HCT116 (cell line): ENCODE data around the gene DNAJC7. TPM values are rescaled to one million over a fixed set of nuclear protein-coding genes. Genes with fewer than 3 reads are reported as not detected.

Experiments used
- ATAC-seq: fragments of 200-7000 bp; cut with Tn5 transposase; 2 replicates; pipeline ENCODE4 v1.9.1; 2020; ENCODE audit warnings: mild to moderate bottlenecking, moderate library complexity
- BruUV-seq: library from RNA; stranded (reverse); fragments of 400-500 nt; replicated peaks from 2 replicates; lab custom pipeline; 2021; lab: Mats Ljungman, UMichigan
- CTCF ChIA-PET: fragments of 300-600 bp; sonication (Branson Sonifier 250); formaldehyde crosslinking; loops from one replicate; lab custom pipeline; 2021; ENCODE audit warnings: antibody characterized with exemption; lab: Charles Lee
- POLR2A ChIA-PET: fragments of 300-600, 350-600 bp; sonication (Branson Sonifier 250); formaldehyde crosslinking; loops from one replicate; lab custom pipeline; 2021; ENCODE audit warnings: antibody characterized with exemption; lab: Charles Lee
- RAD21 ChIA-PET, 2 experiments: fragments of 300-600 bp; sonication (Branson Sonifier 250); formaldehyde crosslinking; loops; one replicate each; lab custom pipeline; 2023; ENCODE audit warnings: low total read pairs in 2 of 2; ENCODE audit not compliant: uncharacterized antibody in 2 of 2, unreplicated experiment in 2 of 2, low non-redundant PET in 1 of 2; lab: Charles Lee
- DNase-seq: peaks from one replicate; pipeline ENCODE4 v3.0.0-alpha.2; 2010; ENCODE audit warnings: low read depth, low spot score
- H2AFZ ChIP-seq: fragments of 200-600 bp; shearing (Covaris generic), sonication (generic); 2 replicates; pipeline ENCODE4 v1.6.1; 2017; ENCODE audit warnings: low read depth, mixed run types, mixed read lengths, antibody characterized with exemption, low read length; ENCODE audit not compliant: poor library complexity, severe bottlenecking
- H3K27ac ChIP-seq: 2 replicates; pipeline ENCODE4 v1.5.1; 2012; ENCODE audit warnings: low read depth, low read length
- H3K27me3 ChIP-seq: fragments of 200-600 bp; sonication (generic); 2 replicates; pipeline ENCODE4 v1.6.1; 2016; ENCODE audit warnings: mixed run types, low read length, mixed read lengths; ENCODE audit not compliant: insufficient read depth
- H3K36me3 ChIP-seq, 2 experiments: fragments of 200-500 bp in 1 of 2; fragments of 200-600 bp in 1 of 2; sonication (Bioruptor generic) in 1 of 2; sonication (generic) in 1 of 2; 2 replicates each; pipeline versions ENCODE4 v1.5.1 to v1.6.1; 2014 to 2016; ENCODE audit warnings: low read length in 2 of 2, inconsistent platforms in 1 of 2, mixed read lengths in 1 of 2, mixed run types in 1 of 2; ENCODE audit not compliant: insufficient read depth in 2 of 2, control insufficient read depth in 1 of 2
- H3K4me1 ChIP-seq, 2 experiments: fragments of 200-600 bp in 1 of 2; sonication (generic) in 1 of 2; 2 replicates each; pipeline versions ENCODE4 v1.5.1 to v1.6.1; 2012 to 2017; ENCODE audit warnings: low read length in 2 of 2, inconsistent platforms in 1 of 2, mild to moderate bottlenecking in 1 of 2, mixed read lengths in 1 of 2, mixed run types in 1 of 2, moderate library complexity in 1 of 2; ENCODE audit not compliant: insufficient read depth in 2 of 2, control insufficient read depth in 1 of 2
- H3K4me2 ChIP-seq: fragments of 200-600 bp; sonication (generic); 2 replicates; pipeline ENCODE4 v1.6.1; 2017; ENCODE audit warnings: mixed run types, low read length, mixed read lengths
- H3K4me3 ChIP-seq, 2 experiments: fragments of 200-600 bp in 1 of 2; sonication (generic) in 1 of 2; replicated peaks in 1 of 2; 2 replicates each; pipeline ENCODE4 v1.5.1; 2011 to 2016; ENCODE audit warnings: low read length in 2 of 2, control low read depth in 1 of 2, low read depth in 1 of 2, mild to moderate bottlenecking in 1 of 2, mixed read lengths in 1 of 2, mixed run types in 1 of 2
- H3K79me2 ChIP-seq: fragments of 200-600 bp; sonication (generic); 2 replicates; pipeline ENCODE4 v1.6.1; 2017; ENCODE audit warnings: mild to moderate bottlenecking, mixed run types, low read length, moderate library complexity, mixed read lengths; ENCODE audit not compliant: insufficient read depth
- H3K9ac ChIP-seq: fragments of 200-600 bp; sonication (generic); 2 replicates; pipeline ENCODE4 v1.6.1; 2016; ENCODE audit warnings: low read length, mixed read lengths
- H3K9me2 ChIP-seq: fragments of 200-600 bp; sonication (generic), shearing (Covaris generic); 2 replicates; pipeline ENCODE4 v1.6.1; 2017; ENCODE audit warnings: mixed run types, mild to moderate bottlenecking, moderate library complexity; ENCODE audit not compliant: insufficient read depth
- H3K9me3 ChIP-seq, 2 experiments: fragments of 200-500 bp in 1 of 2; fragments of 200-600 bp in 1 of 2; sonication (Bioruptor generic) in 1 of 2; sonication (generic) in 1 of 2; 2 replicates each; pipeline ENCODE4 v1.6.1; 2014 to 2017; ENCODE audit warnings: low read length in 2 of 2, mixed read lengths in 2 of 2, inconsistent platforms in 1 of 2, low read depth in 1 of 2, mild to moderate bottlenecking in 1 of 2, mixed run types in 1 of 2, moderate library complexity in 1 of 2; ENCODE audit not compliant: control insufficient read depth in 1 of 2, insufficient read depth in 1 of 2
- H4K20me1 ChIP-seq: fragments of 200-600 bp; sonication (generic), shearing (Covaris generic); 2 replicates; pipeline ENCODE4 v1.6.1; 2017; ENCODE audit warnings: mixed run types, mild to moderate bottlenecking, moderate library complexity; ENCODE audit not compliant: insufficient read depth
- ATF3 ChIP-seq: IDR thresholded peaks from 2 replicates; pipeline ENCODE4 v1.6.1; 2012
- ELF1 ChIP-seq: IDR thresholded peaks from 2 replicates; pipeline ENCODE4 v1.6.1; 2012; ENCODE audit warnings: low read depth, borderline replicate concordance
- FOSL1 ChIP-seq: IDR thresholded peaks from 2 replicates; pipeline ENCODE4 v1.6.1; 2012; ENCODE audit warnings: low read depth
- MAX ChIP-seq: IDR thresholded peaks from 2 replicates; pipeline ENCODE4 v1.6.1; 2012
- POLR2A ChIP-seq: IDR thresholded peaks from 2 replicates; pipeline ENCODE4 v1.7.0; 2011; ENCODE audit warnings: borderline replicate concordance; ENCODE audit not compliant: insufficient read depth, insufficient read length; ENCODE audit errors: extremely low read depth
- REST ChIP-seq: IDR thresholded peaks from 2 replicates; pipeline ENCODE4 v1.6.1; 2012; ENCODE audit warnings: low read depth
- TCF7L2 ChIP-seq: IDR thresholded peaks from 2 replicates; pipeline ENCODE4 v1.7.0; 2011; ENCODE audit warnings: borderline replicate concordance, inconsistent platforms; ENCODE audit not compliant: insufficient read depth, insufficient read length; ENCODE audit errors: extremely low read depth
- ZBTB33 ChIP-seq: IDR thresholded peaks from 2 replicates; pipeline ENCODE4 v1.6.1; 2011; ENCODE audit warnings: mild to moderate bottlenecking, low read length, moderate library complexity; ENCODE audit not compliant: insufficient replicate concordance; ENCODE audit errors: extremely low read depth
- ZFX ChIP-seq: fragments of 450-650 bp; IDR thresholded peaks from 2 replicates; pipeline ENCODE4 v1.6.1; 2017
- ZNF274 ChIP-seq: fragments of 200-500 bp; sonication (Bioruptor generic); IDR thresholded peaks from 2 replicates; pipeline ENCODE4 v1.6.1; 2014; ENCODE audit warnings: mild to moderate bottlenecking, low read depth, low read length, inconsistent platforms
- intact Hi-C: fragments of 100-400 bp; cut with micrococcal nuclease; formaldehyde crosslinking; loops from 2 replicates; pipeline ENCODE4 v1.10.0; 2022
- total RNA-seq: library from RNA; stranded (reverse); gene quantifications from one replicate; pipeline ENCODE4 v1.2.1, GENCODE V29; 2021; ENCODE audit not compliant: unreplicated experiment

DNAJC7 gene
- total RNA-seq, 1 experiment from 2014 or later, result 113 TPM

- H3K79me2 ChIP-seq, result no peaks in the 10 kb centered on the region
- no TSS peak for BruUV-seq
- CTCF ChIA-PET, result no interaction called here
Observed at GRCh38 chr17:41935641-41936040, 81.6 kb downstream of the DNAJC7 start.

More at GRCh38 chr17:41935641-41936040, 81.6 kb downstream of the DNAJC7 start:
- H3K4me1 ChIP-seq, result peaks cover 0 to 1% of the 10 kb centered on the region in 2 experiments; a peak in 1 of 4 replicates
- H3K27ac ChIP-seq, result no peak overlapping the region
- H4K20me1 ChIP-seq, result no peaks in the 10 kb centered on the region
- no peak for DNase-seq
- no peaks in the 10 kb centered on the region for H3K36me3 ChIP-seq
- no peak overlapping the region for H2AFZ ChIP-seq
- no peak overlapping the region for H3K9ac ChIP-seq
- RAD21 ChIA-PET, result no interaction called here
- no peaks in the 10 kb centered on the region for H3K9me2 ChIP-seq
- intact Hi-C loops, result no loop called here
- H3K9me3 ChIP-seq, result no peaks in the 10 kb centered on the region
- no peak for ATAC-seq
- no peak overlapping the region for H3K4me2 ChIP-seq
- no peak overlapping the region for H3K4me3 ChIP-seq
- no peaks in the 10 kb centered on the region for H3K27me3 ChIP-seq
- POLR2A ChIA-PET, result no interaction called here
- no peak for TF ChIP-seq FOSL1
- TF ChIP-seq REST, result no peak
- TF ChIP-seq ATF3, result no peak
- no peak for TF ChIP-seq ZNF274
- TF ChIP-seq ELF1, result no peak
- TF ChIP-seq ZFX, result no peak
- no peak for TF ChIP-seq TCF7L2
- TF ChIP-seq POLR2A, result no peak
- no peak for TF ChIP-seq ZBTB33
- TF ChIP-seq MAX, result no peak
